Dermis blood vessel endothelial cell (primary cell): Measurements from ENCODE around the gene GNB1. TPM values are rescaled to one million over a fixed set of nuclear protein-coding genes. Genes with fewer than 3 reads are reported as not detected.
A peak's percentile ranks its signal among the peaks of the same experiment; 100 is the strongest.

Source experiments
- DNase-seq: peaks from one replicate; pipeline ENCODE4 v3.0.0; 2010
- total RNA-seq: library from RNA; depleted of rRNA; stranded (reverse); fragments of >200 nt; gene quantifications from 2 replicates; pipeline ENCODE4 v1.2.3, GENCODE V29; 2014

The GNB1 gene
- total RNA-seq, 1 donor from 2014 or later: 87.8 TPM

GRCh38 chr1:1922956-1923833, 32.3 kb upstream of the GNB1 start:
- no peak for DNase-seq

GRCh38 chr1:1922702-1922955, 31.7 kb upstream of the GNB1 start:
- no peak for DNase-seq

DNA sequence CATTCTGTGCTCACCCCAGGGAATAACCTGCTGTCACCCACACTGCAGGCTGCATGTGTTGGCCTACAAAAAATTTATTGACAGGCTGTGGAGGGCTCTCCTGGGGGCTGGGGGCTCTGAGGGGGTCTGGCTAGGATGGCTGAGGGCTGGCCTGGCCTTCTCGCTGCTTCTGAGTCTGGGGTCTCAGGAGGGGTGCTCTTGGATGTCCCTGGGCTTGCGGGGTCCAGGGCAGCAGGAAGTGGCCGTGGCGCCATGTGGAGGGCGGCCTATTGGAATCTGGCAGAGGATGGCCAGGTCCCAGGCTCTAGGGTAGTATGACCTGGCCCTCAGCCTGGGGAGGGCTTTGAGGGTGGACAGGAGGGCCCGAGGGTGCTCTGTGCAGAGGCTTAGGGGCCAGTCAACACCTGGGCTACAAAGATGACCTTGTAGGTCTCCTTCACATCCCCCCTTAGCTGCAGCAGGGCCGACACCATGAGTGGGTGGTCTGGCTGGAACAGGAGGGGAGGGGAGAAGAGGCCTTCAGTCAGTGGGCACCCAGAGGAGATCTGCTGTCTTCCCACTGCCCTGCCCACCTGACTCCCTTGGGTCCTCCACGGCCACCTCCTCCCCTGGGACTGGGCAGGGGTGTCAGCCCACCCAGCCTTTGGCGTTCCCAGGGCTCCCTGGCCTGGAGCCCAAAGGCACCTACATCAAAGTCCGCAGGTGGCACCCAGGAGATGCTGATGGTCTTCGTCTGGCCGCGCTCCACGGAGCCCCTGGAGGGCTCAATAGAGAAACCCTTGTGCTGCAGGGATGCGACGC, 31.2 kb upstream of the GNB1 start:
- no peak for DNase-seq

DNA sequence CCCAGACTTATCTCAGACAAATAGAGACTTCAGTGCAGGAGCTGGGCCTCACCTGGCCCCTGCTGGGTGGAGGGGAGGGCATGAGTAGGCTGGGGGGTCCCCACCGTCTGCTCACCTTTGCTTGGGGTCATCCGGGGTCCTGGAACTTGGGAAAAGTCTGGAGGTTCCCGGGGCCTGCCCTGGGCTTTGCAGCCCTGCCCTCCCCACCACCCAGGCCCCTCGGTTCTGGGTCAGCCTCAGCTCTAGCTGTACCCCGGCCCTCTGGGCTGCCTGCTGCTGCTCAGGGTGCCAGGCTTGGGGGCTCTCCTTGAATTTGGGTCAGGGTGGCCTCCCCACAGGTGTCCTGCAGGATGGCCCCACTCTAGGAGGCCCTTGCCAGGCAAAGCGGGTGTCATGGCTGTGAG, 30.6 kb upstream of the GNB1 start:
- no peak for DNase-seq

DNA sequence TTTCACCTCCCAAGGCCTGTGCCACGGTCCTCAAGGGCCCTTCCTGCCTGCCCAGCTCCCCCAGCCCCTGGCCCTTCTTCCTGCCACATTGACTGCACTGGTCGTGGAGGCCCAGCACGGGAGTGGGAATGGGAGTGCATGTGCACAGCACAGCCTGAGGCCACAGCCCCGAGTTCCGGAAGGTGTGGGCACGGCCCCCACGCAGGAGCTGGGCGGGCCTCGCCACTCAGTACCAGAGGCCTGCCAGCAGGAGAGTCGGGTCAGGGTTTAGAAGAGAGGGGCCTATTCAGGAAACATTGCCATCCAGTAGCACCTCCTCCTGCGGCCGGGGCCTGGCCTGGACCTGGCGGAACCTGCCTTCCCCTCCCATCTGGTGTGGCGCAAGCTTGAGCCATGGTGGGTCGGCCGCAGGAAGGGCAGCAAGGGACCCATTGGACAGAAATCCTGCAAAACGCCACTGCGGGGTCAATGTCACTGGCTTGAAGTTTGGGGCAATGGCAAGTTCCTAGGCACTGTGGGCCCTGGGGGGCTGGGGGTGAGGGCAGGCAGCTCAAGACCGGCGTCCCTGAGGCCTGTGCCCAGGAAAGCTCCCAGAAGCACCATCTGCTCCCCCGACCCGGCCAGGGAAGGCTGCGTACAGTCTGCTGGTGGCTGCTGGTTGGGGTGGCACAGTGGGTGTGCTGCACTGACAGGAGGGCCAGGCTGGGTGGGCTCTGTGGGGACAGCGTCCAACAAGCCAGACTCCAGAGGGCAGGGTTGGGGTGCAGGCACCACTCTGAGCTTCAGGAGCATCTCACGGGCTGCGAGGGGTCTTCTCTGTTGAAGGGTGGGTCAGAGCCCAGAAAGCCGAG, 29.9 kb upstream of the GNB1 start:
- DNase-seq: no peak

- DNase-seq: no peak
These were observed 29.2 kb upstream of the GNB1 start for GRCh38 chr1:1920057-1920607.

DNA sequence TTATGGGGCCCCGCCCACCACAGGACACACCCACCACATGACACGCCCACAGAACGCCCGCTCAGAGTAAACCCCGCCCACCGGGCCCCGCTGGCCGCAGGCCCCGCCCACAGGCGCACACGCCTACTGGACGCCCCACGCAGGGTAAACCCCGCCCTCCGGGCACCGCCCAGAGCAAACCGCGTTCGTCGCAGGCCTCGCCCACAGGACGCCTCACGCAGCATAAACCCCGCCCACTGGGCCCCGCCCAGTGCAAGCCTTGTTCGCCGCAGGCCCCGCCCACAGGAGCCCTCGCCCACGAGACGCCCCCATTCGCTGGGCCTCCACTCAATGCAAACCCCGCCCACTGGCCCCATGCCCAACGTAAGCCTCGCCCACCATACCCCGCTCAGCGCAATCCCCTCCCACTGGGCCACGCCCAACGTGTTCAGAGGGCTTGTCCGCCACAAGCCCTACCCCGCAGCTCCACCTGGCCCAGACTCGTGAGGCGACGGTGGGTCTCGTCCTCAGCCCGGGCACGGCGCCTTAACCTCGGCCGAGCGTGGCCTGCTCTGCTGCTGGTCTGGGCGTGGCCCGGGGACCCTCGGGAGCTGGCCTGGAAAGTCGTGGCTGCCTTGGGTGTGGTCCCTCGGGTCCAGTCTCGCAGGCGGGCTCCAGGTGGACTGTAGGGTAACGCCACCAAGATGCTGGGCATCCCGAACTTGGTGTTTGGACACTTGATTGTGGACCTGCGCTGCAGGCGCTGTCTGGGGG, 28.6 kb upstream of the GNB1 start:
- DNase-seq: peak; percentile 98

GRCh38 chr1:1918901-1919303, 28.0 kb upstream of the GNB1 start, which contains the start of gene TMEM52:
Gene TMEM52 (minus strand): TSS chr1:1919279. CDS start chr1:1919265, 14 bp downstream.
- no peak for DNase-seq

- DNase-seq: no peak
These were observed 27.4 kb upstream of the GNB1 start for GRCh38 chr1:1917995-1918900.

DNA sequence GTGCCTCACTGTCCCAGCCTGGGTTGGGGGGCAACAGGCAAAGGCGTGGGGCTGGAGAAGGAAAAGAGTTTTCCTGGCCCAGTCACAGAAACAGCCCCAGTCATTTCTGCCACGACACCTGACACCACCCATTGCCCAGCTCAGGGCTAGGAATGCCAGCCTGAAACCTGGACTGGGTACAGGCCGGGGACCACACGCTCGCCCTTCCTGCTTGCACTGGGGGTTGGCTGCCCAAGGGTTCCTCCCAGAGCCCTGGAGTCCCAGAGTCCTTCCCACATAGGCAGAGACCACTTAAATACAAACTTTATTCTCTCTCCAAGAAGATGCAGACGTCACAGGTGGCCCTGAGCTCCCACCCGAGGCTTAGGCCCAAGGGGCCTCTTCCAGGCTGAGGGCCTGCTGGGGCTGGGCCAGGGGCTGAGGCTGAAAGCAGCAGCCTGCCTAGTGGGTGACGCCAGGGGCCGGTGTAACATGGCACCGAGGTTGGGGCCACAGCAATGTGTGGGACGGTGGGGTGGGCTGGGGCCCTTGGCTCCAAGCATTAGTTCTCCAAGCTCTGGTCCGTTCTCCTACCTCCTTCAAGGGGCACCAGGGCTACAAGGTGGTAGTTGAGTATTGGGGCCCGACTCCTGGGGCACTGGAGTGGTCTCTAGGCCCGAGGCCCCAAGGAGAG, 26.6 kb upstream of the GNB1 start:
- DNase-seq: no peak

DNA sequence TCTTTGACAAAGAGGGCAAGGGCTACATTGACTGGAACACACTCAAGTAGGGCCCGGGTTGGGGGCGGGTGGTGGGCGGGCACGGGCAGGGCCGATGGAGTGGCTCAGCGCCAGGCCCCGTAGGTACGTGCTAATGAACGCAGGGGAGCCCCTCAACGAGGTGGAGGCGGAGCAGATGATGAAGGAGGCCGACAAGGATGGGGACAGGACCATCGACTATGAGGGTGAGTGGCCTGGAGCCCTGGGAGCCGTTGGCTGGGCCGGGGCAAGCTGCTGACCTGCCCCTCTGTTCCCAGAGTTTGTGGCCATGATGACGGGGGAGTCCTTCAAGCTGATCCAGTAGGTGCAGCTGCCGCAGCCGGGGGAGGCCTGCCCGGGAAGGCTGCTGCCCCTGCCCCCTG, 26.0 kb upstream of the GNB1 start:
- no peak for DNase-seq

DNA sequence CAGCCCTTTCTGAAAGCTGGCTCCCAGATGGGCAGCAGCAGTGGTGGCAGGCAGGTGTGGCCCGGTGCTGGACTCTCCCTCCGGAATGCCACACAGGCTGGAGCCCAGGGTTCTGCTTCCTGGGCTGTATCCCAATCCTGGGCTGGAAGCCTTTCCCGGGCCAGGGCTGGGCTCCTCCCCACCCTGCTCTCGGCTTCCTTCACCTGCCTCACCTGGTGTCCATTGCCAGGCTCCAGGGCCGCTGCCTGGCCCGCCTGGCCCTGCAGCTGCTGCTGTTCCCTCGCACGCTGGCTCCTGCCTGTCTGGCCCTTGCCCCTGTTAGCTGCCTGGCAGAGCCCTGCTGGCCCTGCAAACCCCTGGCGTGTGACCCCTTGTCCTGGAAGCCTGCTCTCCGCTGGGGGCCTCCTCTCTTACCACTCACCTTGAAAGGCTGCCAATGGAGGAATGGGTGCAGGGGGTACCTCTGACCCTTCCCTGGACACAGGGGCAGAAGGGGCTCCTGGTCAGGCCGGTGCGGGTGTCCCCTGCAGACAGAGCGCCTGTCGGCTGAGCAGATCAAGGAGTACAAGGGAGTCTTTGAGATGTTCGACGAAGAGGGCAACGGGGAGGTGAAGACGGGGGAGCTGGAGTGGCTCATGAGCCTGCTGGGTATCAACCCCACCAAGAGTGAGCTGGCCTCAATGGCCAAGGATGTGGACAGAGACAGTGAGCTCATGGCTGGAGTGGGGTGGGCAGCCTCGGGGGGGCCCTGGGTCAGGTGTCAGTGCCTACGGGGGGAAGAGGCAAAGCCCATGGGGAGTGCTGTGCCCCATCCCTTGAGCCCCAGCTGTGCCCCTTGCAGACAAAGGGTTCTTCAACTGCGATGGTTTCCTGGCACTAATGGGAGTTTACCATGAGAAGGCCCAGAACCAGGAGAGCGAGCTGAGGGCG, 25.3 kb upstream of the GNB1 start:
- DNase-seq: no peak

- no peak for DNase-seq
These were observed 24.2 kb upstream of the GNB1 start, which contains the start of gene CALML6 for GRCh38 chr1:1914971-1915692. Gene CALML6 (plus strand): TSS chr1:1915260. CDS start chr1:1915281, 21 bp downstream.

- no peak for DNase-seq
These were observed 23.4 kb upstream of the GNB1 start for GRCh38 chr1:1914101-1914970.

- DNase-seq: no peak
These were observed 20.6 kb upstream of the GNB1 start for GRCh38 chr1:1911350-1912041.

DNA sequence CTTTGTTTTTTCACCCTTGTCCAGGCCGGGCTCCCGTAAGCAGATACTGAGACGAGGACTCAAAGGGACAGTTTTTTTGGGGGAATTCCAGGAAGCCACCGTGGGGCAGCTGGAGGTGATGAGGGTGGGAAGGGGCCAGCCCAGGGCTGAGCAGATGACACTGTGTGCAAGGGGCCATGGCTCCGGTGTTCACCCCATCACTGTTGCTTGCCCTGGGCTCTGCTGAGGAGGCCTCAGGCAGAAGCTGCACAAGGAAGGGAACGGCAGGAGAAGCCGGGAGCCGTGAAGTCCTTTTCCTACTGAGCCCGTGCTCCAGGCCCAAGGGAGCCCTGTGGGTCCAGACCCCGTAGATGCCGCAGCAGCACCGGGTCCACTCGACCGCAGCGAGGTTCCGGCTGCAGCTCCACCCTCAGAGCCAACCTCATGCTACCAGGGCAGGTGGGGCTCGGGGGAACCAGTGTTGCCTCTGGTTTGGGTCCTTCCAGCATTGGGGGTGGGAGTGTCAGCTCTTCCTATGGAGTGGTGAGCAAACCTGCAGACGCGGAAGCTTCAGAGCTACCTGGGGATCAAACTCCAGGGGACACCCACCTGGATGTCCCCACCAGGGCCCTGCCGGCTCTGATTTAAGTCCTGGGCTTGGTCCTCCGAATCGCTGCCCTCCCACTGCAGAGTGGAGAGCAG, 19.9 kb upstream of the GNB1 start:
- no peak for DNase-seq
